ENCODE results near the gene PRDM15.

The PRDM15 gene

DNA sequence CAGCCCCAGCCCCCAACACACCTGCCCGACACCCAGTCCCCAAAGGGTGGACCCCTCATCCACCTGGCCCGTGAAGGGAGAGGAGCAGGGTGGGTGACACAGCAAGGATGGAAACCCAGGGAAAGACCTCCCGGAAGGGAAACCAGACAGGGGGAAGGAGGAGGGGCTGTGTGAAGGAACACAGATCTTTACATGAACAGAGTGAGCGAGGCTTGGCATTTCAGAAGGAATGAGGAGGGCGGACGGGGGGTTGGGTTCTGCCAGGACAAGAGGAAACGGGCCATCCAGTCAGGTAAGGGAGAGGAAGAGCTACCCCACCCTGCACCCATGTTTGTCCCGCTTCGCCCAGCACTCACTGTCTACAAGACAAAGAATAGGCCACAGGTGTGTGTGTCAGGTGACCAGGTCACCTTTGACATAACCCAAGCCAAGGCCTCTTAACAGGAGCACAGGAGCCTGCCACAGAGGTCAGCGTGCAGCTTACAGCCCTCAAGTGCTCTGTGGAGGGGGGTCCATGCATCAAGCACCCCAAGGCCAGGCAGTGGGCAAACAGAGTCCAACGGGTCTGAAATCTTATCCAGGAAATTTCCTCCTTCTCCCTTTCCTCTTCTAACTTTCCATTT, 18.0 kb upstream of the PRDM15 start:
- Mint-ChIP-seq H3K27ac (no peak overlapping the region), H3K4me1 (peaks cover 32% of the 10 kb centered on the region), H3K4me3 (no peak overlapping the region), H3K9me3 (no peaks in the 10 kb centered on the region), H3K36me3 (no peaks in the 10 kb centered on the region)
- DNase-seq (ENCODE audit: low spot score in 2 of 2), result no peak
- no peak for ATAC-seq

GRCh38 chr21:41895643-41896493, 16.7 kb upstream of the PRDM15 start:
- Mint-ChIP-seq H3K27ac (peak overlapping the region; percentile 38), H3K36me3 (no peaks in the 10 kb centered on the region), H3K4me3 (no peak overlapping the region), H3K9me3 (no peaks in the 10 kb centered on the region), H3K4me1 (peaks cover 25% of the 10 kb centered on the region)
- ATAC-seq, result no peak
- no peak for DNase-seq (ENCODE audit: low spot score in 2 of 2)

DNA sequence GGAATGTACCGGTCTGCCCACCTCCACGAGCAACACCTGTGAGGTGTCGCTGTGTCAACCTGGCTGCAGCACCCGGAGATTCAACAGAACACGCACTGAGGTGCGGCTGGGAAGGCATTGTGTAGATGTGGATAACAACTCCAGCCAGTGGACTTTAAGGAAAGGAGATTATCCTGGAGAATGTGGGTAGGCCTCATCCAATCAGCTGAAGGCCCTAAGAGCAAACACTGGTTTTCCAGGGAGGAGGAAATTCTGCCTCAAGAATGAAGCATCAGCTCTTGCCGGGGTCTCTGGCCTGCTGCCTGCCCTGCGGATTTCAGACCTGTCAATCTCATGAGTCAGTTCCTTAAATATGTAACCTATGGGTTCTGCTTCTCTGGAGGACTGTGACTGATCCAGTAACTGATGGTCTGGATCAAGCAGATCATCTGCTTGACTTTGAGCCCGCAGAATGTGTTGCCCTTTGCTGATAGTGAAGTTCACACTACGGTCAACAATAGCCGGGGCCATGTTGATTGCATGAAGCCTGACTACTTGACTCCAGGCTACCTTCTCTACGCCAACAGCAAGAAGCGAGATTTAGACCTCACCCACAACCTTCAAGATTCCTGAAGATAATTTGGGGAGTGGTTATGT, 15.9 kb upstream of the PRDM15 start:
- no peak for DNase-seq (ENCODE audit: low spot score in 2 of 2)
- Mint-ChIP-seq H3K36me3 (no peaks in the 10 kb centered on the region), H3K9me3 (no peaks in the 10 kb centered on the region), H3K4me3 (no peak overlapping the region), H3K4me1 (peaks cover 20% of the 10 kb centered on the region), H3K27ac (no peak overlapping the region)
- no peak for ATAC-seq

GRCh38 chr21:41894511-41894910, 15.4 kb upstream of the PRDM15 start:
- DNase-seq (ENCODE audit: low spot score in 2 of 2) (no peak), ATAC-seq (no peak)
- H3K27ac Mint-ChIP-seq, result no peak overlapping the region
- no peaks in the 10 kb centered on the region for H3K9me3 Mint-ChIP-seq
- no peaks in the 10 kb centered on the region for H3K36me3 Mint-ChIP-seq
- H3K4me1 Mint-ChIP-seq, result peaks cover 18% of the 10 kb centered on the region
- H3K4me3 Mint-ChIP-seq, result no peak overlapping the region

- H3K4me3 Mint-ChIP-seq, result no peak overlapping the region
- no peaks in the 10 kb centered on the region for H3K36me3 Mint-ChIP-seq
Observed at GRCh38 chr21:41892726-41893125, 13.6 kb upstream of the PRDM15 start.

DNA sequence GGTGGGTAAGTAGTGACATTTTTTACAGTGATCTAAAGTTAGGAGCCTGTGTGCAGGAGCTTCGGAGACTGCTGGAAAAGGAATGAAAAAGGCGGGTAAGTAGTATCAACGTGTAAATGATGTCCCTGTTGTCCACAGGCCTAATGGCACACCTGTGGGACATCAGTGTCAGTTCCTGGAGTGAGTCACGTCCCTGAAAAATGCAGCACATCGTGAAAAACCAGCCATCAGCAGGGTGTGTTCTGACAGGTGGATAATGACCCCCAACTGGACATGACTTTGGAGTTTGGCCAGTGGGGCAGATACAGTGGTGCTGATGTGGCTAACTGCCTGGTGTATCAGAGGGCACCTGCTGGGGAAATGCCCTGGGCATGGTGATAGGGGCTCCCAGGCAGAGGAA, 12.0 kb upstream of the PRDM15 start:
- Mint-ChIP-seq H3K27ac (no peak overlapping the region), H3K9me3 (no peaks in the 10 kb centered on the region), H3K4me1 (peaks cover 5% of the 10 kb centered on the region), H3K4me3 (no peak overlapping the region), H3K36me3 (no peaks in the 10 kb centered on the region)
- ATAC-seq (no peak), DNase-seq (ENCODE audit: low spot score in 2 of 2) (no peak)

More at GRCh38 chr21:41892726-41893125, 13.6 kb upstream of the PRDM15 start:
- ATAC-seq, result no peak
- DNase-seq (ENCODE audit: low spot score in 2 of 2), result no peak
- no peak overlapping the region for H3K27ac Mint-ChIP-seq
- H3K4me1 Mint-ChIP-seq, result peaks cover 6% of the 10 kb centered on the region
- no peaks in the 10 kb centered on the region for H3K9me3 Mint-ChIP-seq

GRCh38 chr21:41890355-41890754, 11.2 kb upstream of the PRDM15 start:
- Mint-ChIP-seq H3K9me3 (no peaks in the 10 kb centered on the region), H3K4me1 (no peaks in the 10 kb centered on the region), H3K4me3 (no peak overlapping the region), H3K36me3 (no peaks in the 10 kb centered on the region), H3K27ac (no peak overlapping the region)
- ATAC-seq (no peak), DNase-seq (ENCODE audit: low spot score in 2 of 2) (no peak)

DNA sequence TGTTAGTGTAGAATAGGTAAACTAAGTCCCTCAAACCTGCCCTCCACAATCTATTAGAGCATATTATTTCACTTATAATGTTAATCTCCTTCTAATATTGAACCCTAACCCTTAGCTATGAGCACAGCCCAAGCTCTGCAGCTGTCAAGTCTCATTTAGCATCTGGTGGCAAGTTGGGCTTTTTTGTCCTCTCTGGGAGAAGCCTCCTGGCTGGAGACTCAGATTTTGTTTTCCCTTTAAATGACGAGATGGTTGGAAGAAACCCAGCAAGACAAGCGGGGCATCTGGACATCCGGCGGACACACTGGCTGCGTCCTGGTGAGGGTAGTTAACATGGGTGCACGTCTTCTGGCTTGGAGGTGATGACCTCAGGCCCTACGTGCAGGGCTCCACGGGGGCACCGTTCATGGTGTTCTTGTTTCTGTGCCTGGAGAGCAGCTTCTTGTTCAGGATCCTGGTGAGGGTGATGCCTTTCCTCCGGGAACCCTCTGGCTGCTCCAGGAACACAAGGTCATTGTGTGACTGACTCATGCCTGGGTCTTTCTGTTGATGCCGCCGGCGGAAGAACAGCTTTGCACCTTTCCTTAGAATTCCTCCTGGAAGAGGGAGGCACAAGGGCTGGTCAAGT, 9.7 kb upstream of the PRDM15 start:
- no peak for ATAC-seq

DNA sequence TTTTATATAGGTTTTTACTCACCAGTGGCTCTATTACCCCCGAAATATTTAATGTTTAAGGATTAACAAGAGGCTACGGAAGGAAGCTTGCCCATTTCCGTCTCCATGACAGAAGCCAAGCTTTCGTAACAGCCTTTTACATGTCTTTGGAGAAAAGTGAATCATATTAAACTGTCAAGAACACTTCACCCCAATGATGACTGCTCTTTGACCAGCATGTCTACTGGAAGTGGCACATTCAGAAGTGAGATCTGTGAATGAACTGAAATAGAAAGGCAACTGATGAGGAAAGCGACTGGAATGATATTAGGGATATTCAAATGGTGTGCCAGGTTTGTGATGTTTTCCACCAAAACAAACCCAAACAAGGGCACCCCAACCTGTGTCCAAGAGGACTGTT, 8.5 kb upstream of the PRDM15 start:
- no peaks in the 10 kb centered on the region for H3K4me1 Mint-ChIP-seq
- H3K9me3 Mint-ChIP-seq, result no peaks in the 10 kb centered on the region
- H3K36me3 Mint-ChIP-seq, result no peaks in the 10 kb centered on the region
- no peak overlapping the region for H3K4me3 Mint-ChIP-seq
- ATAC-seq (no peak), DNase-seq (ENCODE audit: low spot score in 2 of 2) (no peak)
- no peak overlapping the region for H3K27ac Mint-ChIP-seq

More for the DNA sequence above, 9.7 kb upstream of the PRDM15 start:
- Mint-ChIP-seq H3K9me3 (no peaks in the 10 kb centered on the region), H3K4me1 (no peaks in the 10 kb centered on the region), H3K27ac (no peak overlapping the region), H3K36me3 (no peaks in the 10 kb centered on the region), H3K4me3 (no peak overlapping the region)
- no peak for DNase-seq (ENCODE audit: low spot score in 2 of 2)

GRCh38 chr21:41886328-41886727, 7.2 kb upstream of the PRDM15 start:
- no peaks in the 10 kb centered on the region for H3K36me3 Mint-ChIP-seq
- no peak for ATAC-seq
- no peak overlapping the region for H3K27ac Mint-ChIP-seq
- H3K9me3 Mint-ChIP-seq, result no peaks in the 10 kb centered on the region
- no peaks in the 10 kb centered on the region for H3K4me1 Mint-ChIP-seq
- no peak for DNase-seq (ENCODE audit: low spot score in 2 of 2)
- H3K4me3 Mint-ChIP-seq, result no peak overlapping the region

DNA sequence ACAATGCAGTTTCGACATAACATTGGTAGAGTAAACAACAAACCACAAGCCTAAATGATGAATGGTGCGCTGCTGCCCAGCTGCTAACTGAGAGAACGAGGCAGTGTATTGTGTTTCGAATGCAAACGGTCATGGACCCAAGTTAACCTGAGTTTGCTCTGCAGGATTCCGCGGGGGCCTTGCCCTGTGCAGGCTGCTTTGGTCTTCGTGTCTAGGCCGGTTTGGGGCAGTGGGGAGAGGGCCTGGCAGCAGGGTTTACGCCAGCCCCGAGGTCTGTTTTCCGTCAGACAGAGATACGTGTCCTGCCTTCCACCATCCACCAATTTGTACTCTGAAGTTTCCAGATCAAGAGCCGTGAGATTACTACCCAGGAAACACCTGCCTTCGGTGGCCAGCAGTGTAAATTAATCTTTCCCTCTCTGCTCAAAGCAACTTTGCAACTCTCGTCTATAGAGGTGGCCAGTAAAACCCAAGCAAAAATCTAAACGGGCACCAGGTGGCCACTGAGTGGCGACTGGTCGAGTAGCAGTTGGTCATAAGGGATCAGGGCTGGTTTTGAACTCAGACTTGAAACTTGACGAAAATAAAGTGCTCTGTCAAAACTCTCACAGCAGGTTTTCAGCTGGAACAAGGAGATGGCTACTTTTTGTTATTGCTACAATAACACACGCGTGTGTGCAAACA, 6.3 kb upstream of the PRDM15 start:
- Mint-ChIP-seq H3K27ac (no peak overlapping the region), H3K9me3 (no peaks in the 10 kb centered on the region), H3K4me1 (no peaks in the 10 kb centered on the region), H3K4me3 (no peak overlapping the region), H3K36me3 (no peaks in the 10 kb centered on the region)
- ATAC-seq (no peak), DNase-seq (ENCODE audit: low spot score in 2 of 2) (no peak)

- no peak overlapping the region for H3K4me3 Mint-ChIP-seq
- no peaks in the 10 kb centered on the region for H3K9me3 Mint-ChIP-seq
- DNase-seq (ENCODE audit: low spot score in 2 of 2) (no peak), ATAC-seq (no peak)
- H3K27ac Mint-ChIP-seq, result no peak overlapping the region
- H3K4me1 Mint-ChIP-seq, result no peaks in the 10 kb centered on the region
- H3K36me3 Mint-ChIP-seq, result no peaks in the 10 kb centered on the region
Observed at GRCh38 chr21:41884501-41885030, 5.4 kb upstream of the PRDM15 start.

DNA sequence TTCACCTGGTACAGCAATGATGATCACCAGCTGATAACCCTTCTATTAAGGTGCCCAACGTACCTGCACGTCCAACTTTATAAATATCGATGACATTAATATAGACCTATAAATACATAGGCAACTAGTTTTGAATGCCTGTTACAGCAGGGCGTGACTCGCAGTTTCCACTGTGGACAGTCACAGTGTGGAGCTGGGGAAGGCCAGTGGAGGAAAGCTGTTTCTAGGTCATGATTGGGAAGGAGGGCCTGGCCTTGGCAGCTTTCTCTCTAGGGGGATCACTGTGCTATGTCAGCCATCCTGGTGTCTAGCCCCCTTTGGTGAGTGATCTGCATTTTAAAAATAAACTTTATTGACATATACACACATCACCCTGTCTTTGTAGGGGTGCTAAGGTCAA, 4.4 kb upstream of the PRDM15 start:
- H3K27ac Mint-ChIP-seq, result no peak overlapping the region
- no peak overlapping the region for H3K4me3 Mint-ChIP-seq
- no peaks in the 10 kb centered on the region for H3K9me3 Mint-ChIP-seq
- H3K36me3 Mint-ChIP-seq, result no peaks in the 10 kb centered on the region
- DNase-seq (ENCODE audit: low spot score in 2 of 2) (no peak), ATAC-seq (no peak)
- no peaks in the 10 kb centered on the region for H3K4me1 Mint-ChIP-seq

GRCh38 chr21:41881051-41881450, 1.9 kb upstream of the PRDM15 start:
- Mint-ChIP-seq H3K9me3 (no peaks in the 10 kb centered on the region), H3K4me1 (peaks cover 20% of the 10 kb centered on the region), H3K27ac (no peak overlapping the region), H3K4me3 (no peak overlapping the region), H3K36me3 (no peaks in the 10 kb centered on the region)
- ATAC-seq, result no peak
- no peak for DNase-seq (ENCODE audit: low spot score in 2 of 2)

GRCh38 chr21:41880153-41880552, 1.0 kb upstream of the PRDM15 start:
- DNase-seq (ENCODE audit: low spot score in 2 of 2), result no peak
- H3K4me3 Mint-ChIP-seq, result peak overlapping the region; percentile 75
- peaks cover 2% of the 10 kb centered on the region for H3K36me3 Mint-ChIP-seq
- no peak for ATAC-seq
- H3K9me3 Mint-ChIP-seq, result no peaks in the 10 kb centered on the region
- peak overlapping the region; percentile 95 for H3K27ac Mint-ChIP-seq
- H3K4me1 Mint-ChIP-seq, result peaks cover 20% of the 10 kb centered on the region

Data from stimulated activated effector memory CD8-positive, alpha-beta T cell treated with anti-CD3 and anti-CD28 coated beads, Interleukin-12 subunit alpha, Interleukin-12 subunit beta, amount 100 ng/mL, for 72 hours (primary cell).